ENCODE data around the gene TPBG. TPM values are rescaled to one million over a fixed set of nuclear protein-coding genes. Genes with fewer than 3 reads are reported as not detected.
"Not testable (repeated sequence)": the region's sequence is repeated elsewhere in the genome, so short reads cannot be mapped to it uniquely, and the experiment has no call there.

TPBG gene
- polyA plus RNA-seq, 3 donors from 2014 or later = not detected

DNA sequence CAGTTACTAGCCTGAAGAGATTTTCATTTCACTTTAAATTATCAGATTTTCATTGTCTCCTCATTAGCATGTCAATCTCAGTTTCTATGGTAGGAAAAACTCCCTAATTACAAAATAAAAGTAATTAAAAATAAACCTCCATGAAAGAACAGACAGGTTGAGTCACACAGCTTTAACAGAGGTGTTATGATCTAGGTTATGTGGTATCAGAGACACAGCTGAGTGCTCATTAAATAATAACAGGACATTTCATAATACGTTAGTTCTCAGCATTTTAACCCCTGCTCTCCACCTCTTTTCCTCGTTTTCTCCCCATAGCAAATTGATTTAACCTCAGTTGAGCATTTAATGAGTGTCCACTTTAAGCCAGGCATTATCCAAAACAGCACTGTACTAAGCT lies 21.9 kb downstream of the TPBG start:
- H3K36me3 Mint-ChIP-seq = no peaks in the 10 kb centered on the region
- H3K27me3 Mint-ChIP-seq (ENCODE audit: low read depth in 3 of 3) = peaks cover 2 to 3% (median 2%) of the 10 kb centered on the region in 3 donors
- no peaks in the 10 kb centered on the region for H3K4me1 Mint-ChIP-seq
- no peaks in the 10 kb centered on the region for H3K9me3 Mint-ChIP-seq
- no peak for DNase-seq
- H3K27ac Mint-ChIP-seq = no peak overlapping the region
- H3K4me3 Mint-ChIP-seq = no peak overlapping the region

- no peak overlapping the region for H3K4me3 Mint-ChIP-seq
- no peaks in the 10 kb centered on the region for H3K9me3 Mint-ChIP-seq
- DNase-seq = no peak
- no peak overlapping the region for H3K27ac Mint-ChIP-seq
- H3K27me3 Mint-ChIP-seq (ENCODE audit: low read depth in 3 of 3) = peaks cover 0 to 2% (median 2%) of the 10 kb centered on the region in 3 donors
- H3K4me1 Mint-ChIP-seq = no peaks in the 10 kb centered on the region
- H3K36me3 Mint-ChIP-seq = no peaks in the 10 kb centered on the region
These were observed 22.3 kb downstream of the TPBG start for GRCh38 chr6:82385961-82386360.

- H3K4me3 Mint-ChIP-seq; DNase-seq; H3K9me3 Mint-ChIP-seq; H3K27ac Mint-ChIP-seq; H3K36me3 Mint-ChIP-seq; H3K27me3 Mint-ChIP-seq (ENCODE audit: low read depth in 3 of 3); H3K4me1 Mint-ChIP-seq: not testable (repeated sequence)
These were observed 31.2 kb downstream of the TPBG start for GRCh38 chr6:82394770-82395169.

GRCh38 chr6:82396964-82397751 lies 33.5 kb downstream of the TPBG start:
- Mint-ChIP-seq H3K36me3 (no peaks in the 10 kb centered on the region), H3K4me1 (no peaks in the 10 kb centered on the region), H3K27me3 (ENCODE audit: low read depth in 3 of 3) (peaks cover 0 to 6% (median 2%) of the 10 kb centered on the region in 3 donors), H3K27ac (no peak overlapping the region), H3K9me3 (peaks cover 0 to 6% (median 0%) of the 10 kb centered on the region in 6 donors), H3K4me3 (no peak overlapping the region)
- DNase-seq = no peak

DNA sequence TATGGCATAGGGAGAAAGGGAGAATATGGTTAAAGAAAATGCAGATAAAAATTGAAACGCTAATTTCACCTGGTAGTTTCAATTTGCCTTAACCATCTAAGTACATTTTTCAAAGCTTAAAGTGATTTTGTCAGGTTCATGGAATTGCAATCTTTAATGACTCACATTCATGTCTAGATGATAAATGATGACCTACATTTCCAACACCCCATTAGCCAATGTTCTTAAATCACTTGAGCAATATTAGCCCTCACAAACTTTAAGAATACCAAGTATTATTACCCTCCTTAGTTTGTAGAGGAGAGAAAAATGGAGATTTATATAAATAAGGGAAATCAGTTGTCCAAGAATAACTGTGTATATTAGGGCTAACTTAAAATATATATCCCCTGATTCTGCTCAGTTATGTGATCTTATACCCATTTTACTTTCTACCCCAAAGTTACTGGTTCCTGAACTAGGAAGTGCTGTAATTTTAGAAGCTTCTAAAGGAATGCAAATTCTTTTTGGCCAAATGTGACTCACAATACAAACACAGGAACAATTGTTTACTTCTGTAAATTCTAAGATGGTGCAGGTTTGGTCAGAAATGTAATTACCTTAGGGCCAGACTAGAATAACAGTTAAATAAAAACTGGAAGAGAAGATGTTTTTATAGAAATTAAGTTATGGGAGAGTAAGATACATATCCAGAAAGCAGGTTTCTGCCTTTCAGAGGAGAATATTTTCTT lies 34.5 kb downstream of the TPBG start:
- DNase-seq = no peak
- no peak overlapping the region for H3K27ac Mint-ChIP-seq
- peaks cover 0 to 6% (median 0%) of the 10 kb centered on the region in 6 donors for H3K9me3 Mint-ChIP-seq
- no peaks in the 10 kb centered on the region for H3K36me3 Mint-ChIP-seq
- peaks cover 0 to 5% (median 2%) of the 10 kb centered on the region in 3 donors for H3K27me3 Mint-ChIP-seq (ENCODE audit: low read depth in 3 of 3)
- H3K4me1 Mint-ChIP-seq = no peaks in the 10 kb centered on the region
- no peak overlapping the region for H3K4me3 Mint-ChIP-seq

GRCh38 chr6:82408952-82409431 lies 45.4 kb downstream of the TPBG start:
- Mint-ChIP-seq H3K27me3 (ENCODE audit: low read depth in 3 of 3) (peaks cover 0 to 2% (median 1%) of the 10 kb centered on the region in 3 donors), H3K4me1 (no peaks in the 10 kb centered on the region), H3K4me3 (no peak overlapping the region), H3K9me3 (peaks cover 0 to 2% (median 0%) of the 10 kb centered on the region in 6 donors), H3K36me3 (no peaks in the 10 kb centered on the region), H3K27ac (no peak overlapping the region)
- no peak for DNase-seq

GRCh38 chr6:82410151-82410648 lies 46.6 kb downstream of the TPBG start:
- peaks cover 0 to 2% (median 1%) of the 10 kb centered on the region in 3 donors for H3K27me3 Mint-ChIP-seq (ENCODE audit: low read depth in 3 of 3)
- no peaks in the 10 kb centered on the region for H3K36me3 Mint-ChIP-seq
- H3K4me1 Mint-ChIP-seq = no peaks in the 10 kb centered on the region
- DNase-seq = no peak
- H3K9me3 Mint-ChIP-seq = no peaks in the 10 kb centered on the region
- no peak overlapping the region for H3K4me3 Mint-ChIP-seq
- no peak overlapping the region for H3K27ac Mint-ChIP-seq

DNA sequence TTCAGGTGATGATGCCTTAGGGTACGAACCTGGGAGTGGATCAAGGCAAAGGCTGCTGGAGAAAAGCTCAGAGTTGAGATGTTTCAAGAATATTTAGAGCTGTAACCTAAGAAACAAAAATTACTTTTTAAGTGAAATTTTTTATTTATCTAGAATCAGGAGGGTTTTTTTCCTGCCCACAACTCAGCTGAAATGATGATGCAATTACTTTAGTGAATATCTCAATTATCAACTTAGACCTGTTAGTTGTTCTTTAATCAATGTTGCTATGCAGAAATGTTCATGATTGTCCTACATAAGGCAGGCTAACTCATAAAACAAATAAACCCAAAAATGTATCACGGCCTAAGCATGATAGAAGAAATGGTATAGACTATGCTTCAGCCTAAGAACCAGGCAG lies 50.3 kb downstream of the TPBG start:
- no peak overlapping the region for H3K27ac Mint-ChIP-seq
- no peaks in the 10 kb centered on the region for H3K36me3 Mint-ChIP-seq
- DNase-seq = no peak
- H3K4me1 Mint-ChIP-seq = no peaks in the 10 kb centered on the region
- H3K9me3 Mint-ChIP-seq = peaks cover 0 to 2% (median 0%) of the 10 kb centered on the region in 6 donors
- no peak overlapping the region for H3K4me3 Mint-ChIP-seq
- peaks cover 0 to 5% (median 1%) of the 10 kb centered on the region in 3 donors for H3K27me3 Mint-ChIP-seq (ENCODE audit: low read depth in 3 of 3)

DNA sequence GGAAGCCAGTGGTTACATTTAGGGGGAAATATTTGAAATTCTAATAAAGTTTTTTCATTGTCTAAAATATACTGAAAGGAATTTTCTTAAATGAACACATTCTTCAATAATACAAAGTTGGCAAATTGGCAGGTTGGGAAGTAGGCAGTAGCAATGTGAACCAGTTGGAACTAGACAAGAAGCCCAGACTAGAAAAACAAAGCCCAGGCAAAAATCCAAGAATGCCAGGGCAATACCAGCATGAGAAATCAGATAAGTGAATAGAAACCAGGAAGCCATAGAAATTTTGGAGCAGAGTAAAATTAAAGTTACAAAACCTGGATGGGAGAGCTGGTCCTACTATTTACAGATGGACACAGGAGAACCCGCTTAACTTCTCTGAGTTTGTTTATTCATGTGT lies 52.2 kb downstream of the TPBG start:
- Mint-ChIP-seq H3K9me3 (peaks cover 0 to 2% (median 0%) of the 10 kb centered on the region in 6 donors), H3K27me3 (ENCODE audit: low read depth in 3 of 3) (peaks cover 0 to 3% (median 1%) of the 10 kb centered on the region in 3 donors)

GRCh38 chr6:82416346-82416745 lies 52.7 kb downstream of the TPBG start:
- H3K27me3 Mint-ChIP-seq (ENCODE audit: low read depth in 3 of 3) = peaks cover 0 to 3% (median 1%) of the 10 kb centered on the region in 3 donors
- H3K27ac Mint-ChIP-seq = no peak overlapping the region
- no peak for DNase-seq
- no peaks in the 10 kb centered on the region for H3K4me1 Mint-ChIP-seq
- H3K4me3 Mint-ChIP-seq = no peak overlapping the region
- H3K36me3 Mint-ChIP-seq = no peaks in the 10 kb centered on the region
- H3K9me3 Mint-ChIP-seq = peaks cover 0 to 2% (median 0%) of the 10 kb centered on the region in 6 donors

More for the DNA sequence above, 52.2 kb downstream of the TPBG start:
- H3K27ac Mint-ChIP-seq = no peak overlapping the region
- no peaks in the 10 kb centered on the region for H3K36me3 Mint-ChIP-seq
- H3K4me1 Mint-ChIP-seq = no peaks in the 10 kb centered on the region
- H3K4me3 Mint-ChIP-seq = no peak overlapping the region
- DNase-seq = no peak

Other genes starting within 250 kb of the TPBG start
- gene IBTK, start 116.1 kb upstream of the TPBG start, polyA plus RNA-seq = 10 to 100 TPM; 12.7 to 24.4 (median 21.6) TPM